Measurements from ENCODE around the gene INSYN2B.

INSYN2B gene

GRCh38 chr5:169874621-169875020 is 105.7 kb downstream of the INSYN2B start:
- peaks cover 0 to 99% (median 22%) of the 10 kb centered on the region in 11 experiments; a peak in 16 of 22 replicates for H3K36me3 ChIP-seq
- no peaks in the 10 kb centered on the region for H3K27me3 ChIP-seq
- no peak overlapping the region for H3K27ac ChIP-seq
- no peak overlapping the region for H3K4me3 ChIP-seq
- H3K4me1 ChIP-seq: peaks cover 0 to 9% (median 0%) of the 10 kb centered on the region in 10 experiments; a peak in 2 of 20 replicates
- no peaks in the 10 kb centered on the region for H3K9me3 ChIP-seq (replicated peaks in 1 of 11)
- no peak overlapping the region for H3K4me2 ChIP-seq
- peaks cover 0 to 97% (median under 1%) of the 10 kb centered on the region in 11 experiments; a peak in 6 of 22 replicates for H4K20me1 ChIP-seq
- H3K9ac ChIP-seq: no peak overlapping the region
- TF ChIP-seq Cebpa-rat (IDR thresholded peaks at IDR 0.05): no peak

GRCh38 chr5:169873642-169874041 is 106.7 kb downstream of the INSYN2B start:
- Histone ChIP-seq H3K36me3 (peaks cover 0 to 99% (median 22%) of the 10 kb centered on the region in 11 experiments; a peak in 18 of 22 replicates), H3K9ac (no peak overlapping the region), H3K27ac (no peak overlapping the region), H3K4me3 (no peak overlapping the region), H3K9me3 (replicated peaks in 1 of 11) (no peaks in the 10 kb centered on the region), H3K27me3 (no peaks in the 10 kb centered on the region), H3K4me2 (no peak overlapping the region), H4K20me1 (peaks cover 0 to 97% (median 3%) of the 10 kb centered on the region in 11 experiments; a peak in 5 of 22 replicates), H3K4me1 (no peaks in the 10 kb centered on the region)
- no peak for TF ChIP-seq Cebpa-rat (IDR thresholded peaks at IDR 0.05)

GRCh38 chr5:169871826-169872490 is 108.3 kb downstream of the INSYN2B start:
- Histone ChIP-seq H3K9me3 (replicated peaks in 1 of 11) (no peaks in the 10 kb centered on the region), H3K4me3 (no peak overlapping the region), H3K9ac (no peak overlapping the region), H4K20me1 (peaks cover 0 to 97% (median 3%) of the 10 kb centered on the region in 11 experiments; a peak in 5 of 22 replicates), H3K36me3 (peaks cover 0 to 100% (median 30%) of the 10 kb centered on the region in 11 experiments; a peak in 17 of 22 replicates), H3K27ac (no peak overlapping the region), H3K27me3 (no peaks in the 10 kb centered on the region), H3K4me2 (no peak overlapping the region), H3K4me1 (no peaks in the 10 kb centered on the region)
- no peak for TF ChIP-seq Cebpa-rat (IDR thresholded peaks at IDR 0.05)

- Histone ChIP-seq H3K9ac (no peak overlapping the region), H3K4me2 (no peak overlapping the region), H3K27ac (no peak overlapping the region), H3K9me3 (replicated peaks in 1 of 11) (no peaks in the 10 kb centered on the region), H3K36me3 (peaks cover 0 to 100% (median 27%) of the 10 kb centered on the region in 11 experiments; a peak in 16 of 22 replicates), H3K4me1 (0 out of 20 replicates have a peak, but pooled peaks cover 0 to 4% (median 0%) of the 10 kb centered on the region in 10 experiments), H3K27me3 (no peaks in the 10 kb centered on the region), H4K20me1 (peaks cover 0 to 98% (median 3%) of the 10 kb centered on the region in 11 experiments; a peak in 7 of 22 replicates), H3K4me3 (no peak overlapping the region)
- no peak for TF ChIP-seq Cebpa-rat (IDR thresholded peaks at IDR 0.05)
Observed at GRCh38 chr5:169870211-169870610, 110.1 kb downstream of the INSYN2B start.

GRCh38 chr5:169869066-169869465 is 111.2 kb downstream of the INSYN2B start:
- Histone ChIP-seq H3K9me3 (replicated peaks in 1 of 11) (no peaks in the 10 kb centered on the region), H3K36me3 (peaks cover 0 to 100% (median 25%) of the 10 kb centered on the region in 11 experiments; a peak in 17 of 22 replicates), H3K4me1 (0 out of 20 replicates have a peak, but pooled peaks cover 0 to 4% (median 0%) of the 10 kb centered on the region in 10 experiments), H3K4me2 (no peak overlapping the region), H3K27ac (no peak overlapping the region), H3K27me3 (no peaks in the 10 kb centered on the region), H3K9ac (no peak overlapping the region), H3K4me3 (no peak overlapping the region), H4K20me1 (peaks cover 0 to 98% (median 3%) of the 10 kb centered on the region in 11 experiments; a peak in 7 of 22 replicates)
- TF ChIP-seq Cebpa-rat (IDR thresholded peaks at IDR 0.05): no peak

- Histone ChIP-seq H3K36me3 (peaks cover 0 to 100% (median 24%) of the 10 kb centered on the region in 11 experiments; a peak in 17 of 22 replicates), H4K20me1 (peaks cover 0 to 98% (median 3%) of the 10 kb centered on the region in 11 experiments; a peak in 7 of 22 replicates), H3K27ac (no peak overlapping the region), H3K9me3 (replicated peaks in 1 of 11) (no peaks in the 10 kb centered on the region), H3K4me2 (no peak overlapping the region), H3K4me1 (0 out of 20 replicates have a peak, but pooled peaks cover 0 to 4% (median 0%) of the 10 kb centered on the region in 10 experiments), H3K9ac (no peak overlapping the region), H3K27me3 (no peaks in the 10 kb centered on the region), H3K4me3 (no peak overlapping the region)
- TF ChIP-seq Cebpa-rat (IDR thresholded peaks at IDR 0.05): no peak
Observed at GRCh38 chr5:169867347-169867746, 112.9 kb downstream of the INSYN2B start.

GRCh38 chr5:169864483-169864882 is 115.8 kb downstream of the INSYN2B start:
- Histone ChIP-seq H3K9me3 (replicated peaks in 1 of 11) (no peaks in the 10 kb centered on the region), H3K4me2 (no peak overlapping the region), H3K27ac (no peak overlapping the region), H3K9ac (no peak overlapping the region), H3K36me3 (peaks cover 0 to 99% (median 16%) of the 10 kb centered on the region in 11 experiments; a peak in 17 of 22 replicates), H3K4me1 (peaks cover 0 to 9% (median 0%) of the 10 kb centered on the region in 10 experiments; a peak in 2 of 20 replicates), H3K4me3 (no peak overlapping the region), H3K27me3 (no peaks in the 10 kb centered on the region), H4K20me1 (peaks cover 0 to 99% (median 0%) of the 10 kb centered on the region in 11 experiments; a peak in 7 of 22 replicates)
- TF ChIP-seq Cebpa-rat (IDR thresholded peaks at IDR 0.05): no peak

- no peak overlapping the region for H3K27ac ChIP-seq
- no peak overlapping the region for H3K9ac ChIP-seq
- H3K4me1 ChIP-seq: peaks cover 0 to 9% (median 0%) of the 10 kb centered on the region in 10 experiments; a peak in 2 of 20 replicates
- H3K4me2 ChIP-seq: no peak overlapping the region
- H3K36me3 ChIP-seq: peaks cover 0 to 95% (median 11%) of the 10 kb centered on the region in 11 experiments; a peak in 13 of 22 replicates
- no peaks in the 10 kb centered on the region for H3K27me3 ChIP-seq
- H3K4me3 ChIP-seq: no peak overlapping the region
- H3K9me3 ChIP-seq (replicated peaks in 1 of 11): no peaks in the 10 kb centered on the region
- TF ChIP-seq Cebpa-rat (IDR thresholded peaks at IDR 0.05): no peak
- H4K20me1 ChIP-seq: peaks cover 0 to 97% (median 0%) of the 10 kb centered on the region in 11 experiments; a peak in 7 of 22 replicates
Observed at GRCh38 chr5:169862391-169862811, 117.9 kb downstream of the INSYN2B start.

- H3K4me2 ChIP-seq: no peak overlapping the region
- no peaks in the 10 kb centered on the region for H3K9me3 ChIP-seq (replicated peaks in 1 of 11)
- H3K36me3 ChIP-seq: peaks cover 0 to 95% (median 11%) of the 10 kb centered on the region in 11 experiments; a peak in 13 of 22 replicates
- no peak for TF ChIP-seq Cebpa-rat (IDR thresholded peaks at IDR 0.05)
- peaks cover 0 to 9% (median 0%) of the 10 kb centered on the region in 10 experiments; a peak in 2 of 20 replicates for H3K4me1 ChIP-seq
- H3K27me3 ChIP-seq: no peaks in the 10 kb centered on the region
- H4K20me1 ChIP-seq: peaks cover 0 to 97% (median 0%) of the 10 kb centered on the region in 11 experiments; a peak in 7 of 22 replicates
- no peak overlapping the region for H3K9ac ChIP-seq
- no peak overlapping the region for H3K27ac ChIP-seq
- H3K4me3 ChIP-seq: no peak overlapping the region
Observed at GRCh38 chr5:169861934-169862333, 118.4 kb downstream of the INSYN2B start.
